NT2/D1 (cell line): ENCODE measurements around the gene MCEMP1.

ENCODE experiments used
- YY1 ChIP-seq: IDR thresholded peaks from 2 replicates; pipeline ENCODE4 v1.6.1; 2011; ENCODE audit not compliant: insufficient read length, insufficient read depth
- ZNF274 ChIP-seq: IDR thresholded peaks from 2 replicates; pipeline ENCODE4 v1.6.1; 2011; ENCODE audit warnings: mild to moderate bottlenecking, low read depth, low read length

GRCh38 chr19:7697721-7698287, 20.9 kb downstream of the MCEMP1 start:
- TF ChIP-seq ZNF274: no peak
- TF ChIP-seq YY1: no peak
